GM23338 (cell line): Measurements from ENCODE around the gene KLHDC7A. TPM values are rescaled to one million over a fixed set of nuclear protein-coding genes. Genes with fewer than 3 reads are reported as not detected.

Experiments
- ATAC-seq: fragments of 200-7000 bp; cut with Tn5 transposase; 3 replicates; pipeline ENCODE4 v1.9.1; 2020
- DNase-seq: peaks from one replicate; pipeline ENCODE4 v3.0.0-alpha.2; 2015; ENCODE audit warnings: low spot score
- H2AFZ ChIP-seq: fragments of 200-600 bp; sonication (generic); 2 replicates; pipeline ENCODE4 v1.8.0; 2016; ENCODE audit warnings: antibody characterized with exemption, mild to moderate bottlenecking, moderate library complexity
- H3F3A ChIP-seq: fragments of 200-600 bp; sonication (generic); replicated peaks from 2 replicates; pipeline ENCODE4 v1.8.0; 2017; ENCODE audit warnings: antibody characterized with exemption, mixed run types, low read depth
- H3K27ac ChIP-seq: fragments of 200-600 bp; sonication (generic); 2 replicates; pipeline ENCODE4 v1.6.1; 2016; ENCODE audit warnings: low read depth
- H3K27me3 ChIP-seq: fragments of 200-600 bp; sonication (generic); 2 replicates; pipeline ENCODE4 v1.8.0; 2016; ENCODE audit warnings: mild to moderate bottlenecking, mixed run types, moderate library complexity; ENCODE audit not compliant: insufficient read depth
- H3K36me3 ChIP-seq: fragments of 200-600 bp; sonication (generic); 2 replicates; pipeline ENCODE4 v1.8.0; 2016; ENCODE audit warnings: mild to moderate bottlenecking; ENCODE audit not compliant: insufficient read depth
- H3K4me1 ChIP-seq: fragments of 200-600 bp; sonication (generic); 2 replicates; pipeline ENCODE4 v1.8.0; 2016; ENCODE audit warnings: mild to moderate bottlenecking, moderate library complexity; ENCODE audit not compliant: insufficient read depth
- H3K4me2 ChIP-seq: fragments of 200-600 bp; sonication (generic); 2 replicates; pipeline ENCODE4 v1.7.1; 2017; ENCODE audit warnings: mixed run types
- H3K4me3 ChIP-seq: fragments of 200-600 bp; sonication (generic); 2 replicates; pipeline ENCODE4 v1.6.1; 2016; ENCODE audit warnings: mixed run types
- H3K79me2 ChIP-seq: fragments of 200-600 bp; sonication (generic); replicated peaks from 2 replicates; pipeline ENCODE4 v1.8.0; 2017; ENCODE audit warnings: mild to moderate bottlenecking; ENCODE audit not compliant: insufficient read depth
- H3K9me2 ChIP-seq: fragments of 200-600 bp; sonication (generic); 2 replicates; pipeline ENCODE4 v1.8.0; 2017; ENCODE audit not compliant: insufficient read depth
- H4K20me1 ChIP-seq: fragments of 200-600 bp; sonication (generic); replicated peaks from 2 replicates; pipeline ENCODE4 v1.8.0; 2017; ENCODE audit warnings: mild to moderate bottlenecking; ENCODE audit not compliant: insufficient read depth
- H3K27ac Mint-ChIP-seq: 2 replicates; pipeline ENCODE4 v1.8.0; 2020; ENCODE audit warnings: inconsistent platforms, mild to moderate bottlenecking, moderate library complexity, mixed read lengths
- H3K27me3 Mint-ChIP-seq: 3 replicates; pipeline ENCODE4 v1.8.0; 2022; ENCODE audit warnings: low read depth, mild to moderate bottlenecking, moderate library complexity, mixed read lengths, inconsistent platforms; ENCODE audit not compliant: insufficient read depth, poor library complexity
- H3K36me3 Mint-ChIP-seq: 3 replicates; pipeline ENCODE4 v1.8.0; 2021; ENCODE audit warnings: low read depth, mild to moderate bottlenecking, inconsistent platforms, moderate library complexity, mixed read lengths
- H3K4me1 Mint-ChIP-seq: 3 replicates; pipeline ENCODE4 v1.8.0; 2020; ENCODE audit warnings: mild to moderate bottlenecking, inconsistent platforms, mixed read lengths
- H3K4me3 Mint-ChIP-seq: 3 replicates; pipeline ENCODE4 v1.8.0; 2021; ENCODE audit warnings: moderate library complexity, mild to moderate bottlenecking, inconsistent platforms, mixed read lengths
- H3K9me3 Mint-ChIP-seq: 3 replicates; pipeline ENCODE4 v1.8.0; 2020; ENCODE audit warnings: moderate library complexity, mild to moderate bottlenecking, inconsistent platforms, mixed read lengths
- CREB1 ChIP-seq: fragments of 250-450 bp; sonication (Bioruptor Pico); IDR thresholded peaks from 2 replicates; pipeline ENCODE4 v1.5.0; 2020; ENCODE audit warnings: low read depth, mild to moderate bottlenecking, moderate library complexity
- EZH2 ChIP-seq: fragments of 200-600 bp; sonication (generic); IDR thresholded peaks from one replicate; pipeline ENCODE4 v1.8.0; 2017; ENCODE audit warnings: antibody characterized with exemption, mild to moderate bottlenecking, low read depth; ENCODE audit not compliant: unreplicated experiment
- EZH2phosphoT487 ChIP-seq: fragments of 200-600 bp; sonication (generic); IDR thresholded peaks from one replicate; pipeline ENCODE4 v1.8.1; 2018; ENCODE audit warnings: antibody characterized with exemption; ENCODE audit not compliant: unreplicated experiment
- JUNB ChIP-seq: IDR thresholded peaks from one replicate; pipeline ENCODE4 v1.6.1; 2016; ENCODE audit warnings: antibody characterized with exemption; ENCODE audit not compliant: unreplicated experiment
- NANOG ChIP-seq: IDR thresholded peaks from 2 replicates; pipeline ENCODE4 v1.6.1; 2016; ENCODE audit warnings: antibody characterized with exemption, borderline replicate concordance
- POLR2AphosphoS5 ChIP-seq: IDR thresholded peaks from 2 replicates; pipeline ENCODE4 v1.6.1; 2016; ENCODE audit warnings: antibody characterized with exemption, low read depth
- ZNF114 ChIP-seq: fragments of 250-450 bp; sonication (Bioruptor Pico); IDR thresholded peaks from 2 replicates; pipeline ENCODE4 v1.5.0; 2020; ENCODE audit warnings: mild to moderate bottlenecking, moderate library complexity
- ZNF331 ChIP-seq: fragments of 250-450 bp; sonication (Bioruptor Pico); IDR thresholded peaks from 2 replicates; pipeline ENCODE4 v1.5.0; 2020; ENCODE audit warnings: low read depth, mild to moderate bottlenecking, moderate library complexity
- polyA plus RNA-seq: library from polyadenylated mRNA; unstranded; fragments of >200 nt; fragmentation: Nextera tagmentation; extraction: Ambion mirVana; gene quantifications from 2 replicates; pipeline ENCODE4 v1.2.1, GENCODE V29; 2016
- total RNA-seq: library from RNA; depleted of rRNA; stranded (reverse); fragments of >200 nt; shearing (Covaris generic); gene quantifications from 2 replicates; pipeline ENCODE4 v1.2.3, GENCODE V29; 2014
- TF ChIP-seq, protein P1 (sequence below), 2 experiments: fragments of 200-600 bp in 1 of 2; sonication (generic) in 1 of 2; conservative IDR thresholded peaks; 2 replicates each; pipeline versions ENCODE4 v1.5.1 to v1.6.1; 2016 to 2017; ENCODE audit warnings: antibody characterized with exemption in 2 of 2, low read depth in 2 of 2, mild to moderate bottlenecking in 2 of 2, moderate library complexity in 1 of 2
- TF ChIP-seq, protein P2 (sequence below): IDR thresholded peaks from one replicate; pipeline ENCODE4 v1.6.1; 2018; ENCODE audit warnings: antibody characterized with exemption; ENCODE audit not compliant: unreplicated experiment
- TF ChIP-seq, protein P3 (sequence below): IDR thresholded peaks from 2 replicates; pipeline ENCODE4 v1.6.1; 2016; ENCODE audit warnings: antibody characterized with exemption

KLHDC7A gene
- total and polyA plus RNA-seq, 2 experiments from 2014 or later, result 4.5 to 22.4 TPM

DNA sequence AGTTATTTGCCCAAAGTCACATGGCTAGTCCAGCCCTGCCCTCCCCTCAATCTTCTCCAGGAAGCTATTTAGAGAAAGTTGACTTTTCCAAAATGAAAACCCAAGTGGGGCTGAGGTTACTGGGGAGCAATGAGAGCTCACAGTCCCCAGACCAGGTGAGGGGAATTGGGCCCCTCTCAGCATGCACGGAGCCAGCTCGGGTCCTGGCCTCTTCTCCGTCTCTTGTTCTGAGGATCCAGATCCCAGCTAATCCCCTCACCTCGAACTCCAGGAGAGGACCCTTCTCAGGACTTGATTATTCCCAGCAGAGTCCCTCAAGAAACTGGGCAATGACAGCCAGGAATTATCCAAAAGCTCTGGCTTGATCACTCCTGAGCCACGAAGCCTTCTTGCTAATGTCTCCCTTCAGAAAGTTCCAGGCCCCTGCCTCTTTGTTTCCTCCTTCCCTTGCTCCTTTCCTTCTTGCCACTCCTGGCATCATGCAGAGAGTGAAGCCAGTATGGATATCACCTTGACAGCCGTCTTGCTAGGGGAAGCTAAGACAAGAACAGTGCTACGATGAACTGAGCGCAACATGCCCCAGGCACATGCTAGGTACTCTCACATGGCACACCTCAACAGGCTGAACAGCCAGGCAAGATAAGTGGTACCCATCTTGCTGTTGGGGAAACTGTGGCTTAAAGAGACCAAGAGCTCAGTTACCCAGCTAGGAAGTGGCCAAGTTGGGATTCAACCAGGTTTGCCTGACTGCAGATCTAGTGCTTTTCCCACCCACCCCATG is 51.9 kb downstream of the KLHDC7A start (continued):
- TF ChIP-seq, protein P1, sequence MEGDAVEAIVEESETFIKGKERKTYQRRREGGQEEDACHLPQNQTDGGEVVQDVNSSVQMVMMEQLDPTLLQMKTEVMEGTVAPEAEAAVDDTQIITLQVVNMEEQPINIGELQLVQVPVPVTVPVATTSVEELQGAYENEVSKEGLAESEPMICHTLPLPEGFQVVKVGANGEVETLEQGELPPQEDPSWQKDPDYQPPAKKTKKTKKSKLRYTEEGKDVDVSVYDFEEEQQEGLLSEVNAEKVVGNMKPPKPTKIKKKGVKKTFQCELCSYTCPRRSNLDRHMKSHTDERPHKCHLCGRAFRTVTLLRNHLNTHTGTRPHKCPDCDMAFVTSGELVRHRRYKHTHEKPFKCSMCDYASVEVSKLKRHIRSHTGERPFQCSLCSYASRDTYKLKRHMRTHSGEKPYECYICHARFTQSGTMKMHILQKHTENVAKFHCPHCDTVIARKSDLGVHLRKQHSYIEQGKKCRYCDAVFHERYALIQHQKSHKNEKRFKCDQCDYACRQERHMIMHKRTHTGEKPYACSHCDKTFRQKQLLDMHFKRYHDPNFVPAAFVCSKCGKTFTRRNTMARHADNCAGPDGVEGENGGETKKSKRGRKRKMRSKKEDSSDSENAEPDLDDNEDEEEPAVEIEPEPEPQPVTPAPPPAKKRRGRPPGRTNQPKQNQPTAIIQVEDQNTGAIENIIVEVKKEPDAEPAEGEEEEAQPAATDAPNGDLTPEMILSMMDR (conservative IDR thresholded peaks at IDR 0.05; ENCODE audit: low read depth in 2 of 2), result no peak
- TF ChIP-seq ZNF331 (no peak), EZH2 (no peak)
- TF ChIP-seq, protein P2, sequence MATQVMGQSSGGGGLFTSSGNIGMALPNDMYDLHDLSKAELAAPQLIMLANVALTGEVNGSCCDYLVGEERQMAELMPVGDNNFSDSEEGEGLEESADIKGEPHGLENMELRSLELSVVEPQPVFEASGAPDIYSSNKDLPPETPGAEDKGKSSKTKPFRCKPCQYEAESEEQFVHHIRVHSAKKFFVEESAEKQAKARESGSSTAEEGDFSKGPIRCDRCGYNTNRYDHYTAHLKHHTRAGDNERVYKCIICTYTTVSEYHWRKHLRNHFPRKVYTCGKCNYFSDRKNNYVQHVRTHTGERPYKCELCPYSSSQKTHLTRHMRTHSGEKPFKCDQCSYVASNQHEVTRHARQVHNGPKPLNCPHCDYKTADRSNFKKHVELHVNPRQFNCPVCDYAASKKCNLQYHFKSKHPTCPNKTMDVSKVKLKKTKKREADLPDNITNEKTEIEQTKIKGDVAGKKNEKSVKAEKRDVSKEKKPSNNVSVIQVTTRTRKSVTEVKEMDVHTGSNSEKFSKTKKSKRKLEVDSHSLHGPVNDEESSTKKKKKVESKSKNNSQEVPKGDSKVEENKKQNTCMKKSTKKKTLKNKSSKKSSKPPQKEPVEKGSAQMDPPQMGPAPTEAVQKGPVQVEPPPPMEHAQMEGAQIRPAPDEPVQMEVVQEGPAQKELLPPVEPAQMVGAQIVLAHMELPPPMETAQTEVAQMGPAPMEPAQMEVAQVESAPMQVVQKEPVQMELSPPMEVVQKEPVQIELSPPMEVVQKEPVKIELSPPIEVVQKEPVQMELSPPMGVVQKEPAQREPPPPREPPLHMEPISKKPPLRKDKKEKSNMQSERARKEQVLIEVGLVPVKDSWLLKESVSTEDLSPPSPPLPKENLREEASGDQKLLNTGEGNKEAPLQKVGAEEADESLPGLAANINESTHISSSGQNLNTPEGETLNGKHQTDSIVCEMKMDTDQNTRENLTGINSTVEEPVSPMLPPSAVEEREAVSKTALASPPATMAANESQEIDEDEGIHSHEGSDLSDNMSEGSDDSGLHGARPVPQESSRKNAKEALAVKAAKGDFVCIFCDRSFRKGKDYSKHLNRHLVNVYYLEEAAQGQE, result no peak
- TF ChIP-seq, protein P3, sequence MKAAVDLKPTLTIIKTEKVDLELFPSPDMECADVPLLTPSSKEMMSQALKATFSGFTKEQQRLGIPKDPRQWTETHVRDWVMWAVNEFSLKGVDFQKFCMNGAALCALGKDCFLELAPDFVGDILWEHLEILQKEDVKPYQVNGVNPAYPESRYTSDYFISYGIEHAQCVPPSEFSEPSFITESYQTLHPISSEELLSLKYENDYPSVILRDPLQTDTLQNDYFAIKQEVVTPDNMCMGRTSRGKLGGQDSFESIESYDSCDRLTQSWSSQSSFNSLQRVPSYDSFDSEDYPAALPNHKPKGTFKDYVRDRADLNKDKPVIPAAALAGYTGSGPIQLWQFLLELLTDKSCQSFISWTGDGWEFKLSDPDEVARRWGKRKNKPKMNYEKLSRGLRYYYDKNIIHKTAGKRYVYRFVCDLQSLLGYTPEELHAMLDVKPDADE, result no peak

DNA sequence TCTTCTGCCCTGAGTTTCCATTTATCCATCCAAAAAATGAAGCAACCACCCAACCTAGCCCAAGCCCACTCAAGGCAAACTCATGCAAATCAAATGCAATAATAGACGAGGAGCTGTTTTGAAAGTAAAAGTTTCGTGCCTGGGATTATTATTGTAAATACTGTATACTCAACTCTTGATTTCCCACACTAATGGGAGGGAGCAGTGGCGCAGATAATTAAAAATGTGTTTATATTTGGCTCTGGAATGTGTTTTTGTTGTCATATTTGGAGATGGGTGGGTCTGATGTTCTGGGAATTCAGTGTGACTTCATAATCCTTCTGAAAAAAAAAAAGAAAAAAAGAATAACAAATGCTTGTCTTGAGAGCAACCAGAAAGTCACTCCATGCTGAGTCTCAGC is 52.5 kb downstream of the KLHDC7A start:
- TF ChIP-seq EZH2, result no peak
- TF ChIP-seq, protein P3, result no peak
- TF ChIP-seq ZNF114, result no peak
- no peak for TF ChIP-seq POLR2AphosphoS5
- TF ChIP-seq CREB1 (CRISPR knock-in tag), result no peak
- no peak for TF ChIP-seq JUNB
- TF ChIP-seq ZNF331, result no peak
- TF ChIP-seq EZH2phosphoT487, result no peak
- no peak for TF ChIP-seq NANOG
- ATAC-seq (no peak), DNase-seq (no peak)
- H3K79me2 ChIP-seq, result no peaks in the 10 kb centered on the region
- Mint-ChIP-seq H3K4me3 (no peak overlapping the region), H3K4me1 (no peaks in the 10 kb centered on the region; the same call in 2 of the 3 replicates), H3K27ac (no peak overlapping the region), H3K36me3 (no peaks in the 10 kb centered on the region), H3K27me3 (peaks cover 8% of the 10 kb centered on the region), H3K9me3 (no peaks in the 10 kb centered on the region)
- no peak overlapping the region for H2AFZ ChIP-seq
- no peaks in the 10 kb centered on the region for H3F3A ChIP-seq
- H3K27me3 ChIP-seq, result no peaks in the 10 kb centered on the region
- H4K20me1 ChIP-seq, result no peaks in the 10 kb centered on the region; the same call in 1 of the 2 replicates
- H3K4me3 ChIP-seq, result no peak overlapping the region
- H3K9me2 ChIP-seq, result no peaks in the 10 kb centered on the region
- H3K27ac ChIP-seq, result no peak overlapping the region
- H3K4me2 ChIP-seq, result no peak overlapping the region
- no peaks in the 10 kb centered on the region for H3K36me3 ChIP-seq
- no peaks in the 10 kb centered on the region for H3K4me1 ChIP-seq
